HG03039 (cell line): Measurements from ENCODE around the gene VMO1.

Source experiments
- ATAC-seq: cut with Tn5 transposase; IDR thresholded peaks from one replicate; pipeline ENCODE4 v1.9.1; 2021; ENCODE audit warnings: mild to moderate bottlenecking, moderate library complexity; ENCODE audit not compliant: unreplicated experiment

Gene VMO1

GRCh38 chr17:4764595-4764994 is 21.6 kb downstream of the VMO1 start:
- no peak for ATAC-seq

- no peak for ATAC-seq
These were observed 26.4 kb downstream of the VMO1 start for GRCh38 chr17:4759776-4760236.

- ATAC-seq: no peak
These were observed 32.8 kb downstream of the VMO1 start for GRCh38 chr17:4753392-4753791.

- no peak for ATAC-seq
These were observed 34.2 kb downstream of the VMO1 start for GRCh38 chr17:4751932-4752331.

GRCh38 chr17:4750606-4751005 is 35.6 kb downstream of the VMO1 start:
- no peak for ATAC-seq

GRCh38 chr17:4748686-4749085 is 37.5 kb downstream of the VMO1 start:
- no peak for ATAC-seq

GRCh38 chr17:4747847-4748246 is 38.3 kb downstream of the VMO1 start:
- ATAC-seq: no peak

- no peak for ATAC-seq
These were observed 40.9 kb downstream of the VMO1 start for GRCh38 chr17:4744999-4745969.

- no peak for ATAC-seq
These were observed 42.3 kb downstream of the VMO1 start for GRCh38 chr17:4743898-4744297.

GRCh38 chr17:4743216-4743615 is 42.9 kb downstream of the VMO1 start:
- ATAC-seq: no peak

- no peak for ATAC-seq
These were observed 43.5 kb downstream of the VMO1 start for GRCh38 chr17:4742629-4743028.

- no peak for ATAC-seq
These were observed 44.0 kb downstream of the VMO1 start for GRCh38 chr17:4742133-4742532.

GRCh38 chr17:4741544-4741943 is 44.6 kb downstream of the VMO1 start:
- no peak for ATAC-seq

- no peak for ATAC-seq
These were observed 45.6 kb downstream of the VMO1 start for GRCh38 chr17:4740584-4740983.

- no peak for ATAC-seq
These were observed 46.2 kb downstream of the VMO1 start for GRCh38 chr17:4740025-4740351.

- no peak for ATAC-seq
These were observed 46.8 kb downstream of the VMO1 start, which contains the start of the genes CXCL16 and ZMYND15 for GRCh38 chr17:4739122-4740024. CXCL16 (minus strand) TSS chr17:4739928; CDS start chr17:4739339, 589 bp downstream. ZMYND15 (plus strand) TSS chr17:4739833; CDS start chr17:4740549, 716 bp downstream.

- no peak for ATAC-seq
These were observed 47.7 kb downstream of the VMO1 start for GRCh38 chr17:4738136-4739121.

GRCh38 chr17:4735876-4736651 is 50.1 kb downstream of the VMO1 start:
- no peak for ATAC-seq
